CD14-positive monocyte (primary cell): ENCODE data around the gene SLIT3. TPM values are rescaled to one million over a fixed set of nuclear protein-coding genes. Genes with fewer than 3 reads are reported as not detected.

Source experiments
- DNase-seq, 3 donors: peaks; one replicate each; pipeline ENCODE4 v3.0.0-alpha.2; 2011 to 2022
- H2AFZ ChIP-seq: 2 replicates; pipeline ENCODE4 v1.6.0; 2012; ENCODE audit warnings: mild to moderate bottlenecking, low read depth, low read length, inconsistent platforms; ENCODE audit not compliant: insufficient read depth, poor library complexity, severe bottlenecking
- H3K27ac ChIP-seq, 2 donors: 1 replicate in 1 of 2; 2 replicates in 1 of 2; pipeline ENCODE4 v1.5.1; 2012 to 2013; ENCODE audit warnings: low read length in 2 of 2, control low read depth in 1 of 2, inconsistent platforms in 1 of 2, low read depth in 1 of 2, mild to moderate bottlenecking in 1 of 2
- H3K27me3 ChIP-seq, 2 donors: one replicate each; pipeline versions ENCODE4 v1.6.0 to v1.6.1; 2011 to 2013; ENCODE audit warnings: low read length in 2 of 2; ENCODE audit not compliant: control insufficient read depth in 2 of 2, insufficient read depth in 2 of 2
- H3K36me3 ChIP-seq, 2 donors: replicated peaks in 1 of 2; 1 replicate in 1 of 2; 2 replicates in 1 of 2; pipeline versions ENCODE4 v1.5.1 to v1.6.1; 2012 to 2013; ENCODE audit warnings: low read length in 2 of 2, control low read depth in 1 of 2, inconsistent platforms in 1 of 2, mild to moderate bottlenecking in 1 of 2; ENCODE audit not compliant: insufficient read depth in 2 of 2, control insufficient read depth in 1 of 2
- H3K4me1 ChIP-seq, 2 donors: 1 replicate in 1 of 2; 2 replicates in 1 of 2; pipeline versions ENCODE4 v1.5.1 to v1.6.1; 2012 to 2013; ENCODE audit warnings: low read length in 2 of 2, control low read depth in 1 of 2, inconsistent platforms in 1 of 2, mild to moderate bottlenecking in 1 of 2, moderate library complexity in 1 of 2; ENCODE audit not compliant: insufficient read depth in 2 of 2, control insufficient read depth in 1 of 2
- H3K4me2 ChIP-seq: replicated peaks from 2 replicates; pipeline ENCODE3; 2012; ENCODE audit warnings: low read length, moderate library complexity, mild to moderate bottlenecking; ENCODE audit not compliant: poor library complexity, severe bottlenecking; ENCODE audit errors: extremely low read depth
- H3K4me3 ChIP-seq, 3 experiments: fragments of 200-600 bp in 1 of 3; sonication (generic) in 1 of 3; replicated peaks in 1 of 3; 1 replicate in 2 of 3; 2 replicates in 1 of 3; pipeline ENCODE4 v1.5.1; 2011 to 2013; ENCODE audit warnings: low read length in 3 of 3, mild to moderate bottlenecking in 3 of 3, control low read depth in 2 of 3, low read depth in 2 of 3, inconsistent platforms in 1 of 3, moderate library complexity in 1 of 3
- H3K79me2 ChIP-seq: 2 replicates; pipeline ENCODE4 v1.6.0; 2012; ENCODE audit warnings: mild to moderate bottlenecking, control low read depth, inconsistent platforms, low read length, moderate library complexity; ENCODE audit not compliant: insufficient read depth
- H3K9ac ChIP-seq: 2 replicates; pipeline ENCODE4 v1.6.0; 2017; ENCODE audit warnings: low read length, mild to moderate bottlenecking; ENCODE audit not compliant: insufficient read depth, poor library complexity, severe bottlenecking
- H3K9me3 ChIP-seq, 2 donors: replicated peaks in 1 of 2; 1 replicate in 1 of 2; 2 replicates in 1 of 2; pipeline versions ENCODE4 v1.5.1 to v1.6.1; 2012 to 2013; ENCODE audit warnings: low read length in 2 of 2, control low read depth in 1 of 2; ENCODE audit not compliant: control insufficient read depth in 1 of 2, insufficient read depth in 1 of 2
- H4K20me1 ChIP-seq: 2 replicates; pipeline ENCODE4 v1.6.0; 2012; ENCODE audit warnings: mild to moderate bottlenecking, low read length, control low read depth, moderate library complexity; ENCODE audit not compliant: insufficient read depth
- H3K27ac Mint-ChIP-seq, 7 donors: one replicate each; pipeline ENCODE4 v1.8.0; 2020; ENCODE audit warnings: mild to moderate bottlenecking in 7 of 7, mixed read lengths in 7 of 7, moderate library complexity in 6 of 7, inconsistent platforms in 2 of 7
- H3K27me3 Mint-ChIP-seq, 3 donors: one replicate each; pipeline ENCODE4 v1.8.0; 2021 to 2022; ENCODE audit warnings: low read depth in 3 of 3, mild to moderate bottlenecking in 3 of 3, mixed read lengths in 3 of 3, moderate library complexity in 3 of 3, inconsistent platforms in 1 of 3
- H3K36me3 Mint-ChIP-seq, 2 donors: one replicate each; pipeline ENCODE4 v1.8.0; 2020; ENCODE audit warnings: mixed read lengths in 2 of 2, inconsistent platforms in 1 of 2, mild to moderate bottlenecking in 1 of 2
- H3K4me1 Mint-ChIP-seq: one replicate; pipeline ENCODE4 v1.8.0; 2020; ENCODE audit warnings: mild to moderate bottlenecking, mixed read lengths
- H3K4me3 Mint-ChIP-seq, 2 donors: one replicate each; pipeline ENCODE4 v1.8.0; 2020; ENCODE audit warnings: mild to moderate bottlenecking in 2 of 2, mixed read lengths in 2 of 2, moderate library complexity in 1 of 2
- H3K9me3 Mint-ChIP-seq, 7 donors: one replicate each; pipeline ENCODE4 v1.8.0; 2020 to 2022; ENCODE audit warnings: mixed read lengths in 7 of 7, mild to moderate bottlenecking in 6 of 7, moderate library complexity in 6 of 7, inconsistent platforms in 2 of 7
- CTCF ChIP-seq: fragments of 200-600 bp; IDR thresholded peaks from one replicate; pipeline ENCODE4 v1.8.0; 2022; ENCODE audit warnings: antibody characterized with exemption, mild to moderate bottlenecking
- WGBS: methylation state at CpG from one replicate; pipeline ENCODE4 v1.1.5; 2013; ENCODE audit warnings: missing lambda C conversion rate; ENCODE audit not compliant: insufficient coverage; 5-methylcytosine and 5-hydroxymethylcytosine counted together
- intact Hi-C, 2 donors: fragments of 100-400 bp; cut with micrococcal nuclease; formaldehyde crosslinking; loops; one replicate each; pipeline versions ENCODE4 v1.15.0 to v1.15.1; 2023
- polyA plus RNA-seq, 3 donors: library from polyadenylated mRNA; depleted of rRNA in 1 of 3; unstranded in 2 of 3; stranded (reverse) in 1 of 3; fragments of 300-500 nt in 2 of 3; fragments of >200 nt in 1 of 3; fragmentation: Illumina TruSeq in 2 of 3; gene quantifications; 1 replicate in 2 of 3; 2 replicates in 1 of 3; pipeline ENCODE4 v1.2.3, GENCODE V29; 2012 to 2021

Gene SLIT3
- polyA plus RNA-seq, 3 donors: not detected

- Histone ChIP-seq H3K27ac (no peak overlapping the region), H2AFZ (no peak overlapping the region), H3K4me1 (no peaks in the 10 kb centered on the region), H3K4me3 (no peak overlapping the region), H3K4me2 (no peak overlapping the region), H4K20me1 (no peaks in the 10 kb centered on the region), H3K9ac (no peak overlapping the region), H3K27me3 (no peaks in the 10 kb centered on the region), H3K9me3 (no peaks in the 10 kb centered on the region), H3K36me3 (no peaks in the 10 kb centered on the region), H3K79me2 (no peaks in the 10 kb centered on the region)
- Mint-ChIP-seq H3K27me3 (peaks cover 0 to 6% (median 1%) of the 10 kb centered on the region in 3 donors), H3K36me3 (no peaks in the 10 kb centered on the region), H3K4me1 (no peaks in the 10 kb centered on the region), H3K4me3 (no peak overlapping the region), H3K9me3 (peaks cover 0 to 6% (median 0%) of the 10 kb centered on the region in 7 donors), H3K27ac (no peak overlapping the region)
- 89% methylated on average over 3 of the region's 7 CpGs for WGBS
- intact Hi-C loops: no loop called here
- TF ChIP-seq CTCF: no peak
- no peak for DNase-seq
Measured at GRCh38 chr5:168831383-168831782, 469.6 kb downstream of the SLIT3 start.

- Histone ChIP-seq H3K79me2 (no peaks in the 10 kb centered on the region), H3K4me1 (no peaks in the 10 kb centered on the region), H3K4me3 (no peak overlapping the region), H3K9me3 (no peaks in the 10 kb centered on the region), H2AFZ (no peak overlapping the region), H3K27me3 (no peaks in the 10 kb centered on the region), H3K4me2 (no peak overlapping the region), H3K36me3 (no peaks in the 10 kb centered on the region), H3K27ac (no peak overlapping the region), H4K20me1 (no peaks in the 10 kb centered on the region), H3K9ac (no peak overlapping the region)
- intact Hi-C loops: no loop called here
- peaks cover 0 to 6% (median 0%) of the 10 kb centered on the region in 3 donors for H3K27me3 Mint-ChIP-seq
- DNase-seq: no peak
- H3K36me3 Mint-ChIP-seq: no peaks in the 10 kb centered on the region
- no peak overlapping the region for H3K4me3 Mint-ChIP-seq
- H3K4me1 Mint-ChIP-seq: no peaks in the 10 kb centered on the region
- H3K27ac Mint-ChIP-seq: no peak overlapping the region
- TF ChIP-seq CTCF: no peak
- WGBS: 91% methylated on average over 3 of the region's 3 CpGs
- peaks cover 0 to 6% (median 0%) of the 10 kb centered on the region in 7 donors for H3K9me3 Mint-ChIP-seq
Measured at GRCh38 chr5:168830833-168831232, 470.1 kb downstream of the SLIT3 start.
